HFF-Myc (cell line): ENCODE results near the gene MAP3K20.

Experiments used
- DNase-seq: peaks from one replicate; pipeline ENCODE4 v3.0.0-alpha.2; 2011; ENCODE audit warnings: low read depth; ENCODE audit errors: extremely low read depth
- H3K4me3 ChIP-seq: replicated peaks from 2 replicates; pipeline ENCODE4 v1.5.1; 2011; ENCODE audit warnings: low read depth, mild to moderate bottlenecking, control low read depth, low read length
- TF ChIP-seq, protein P1 (sequence below): IDR thresholded peaks from 2 replicates; pipeline ENCODE4 v1.5.1; 2012; ENCODE audit warnings: mild to moderate bottlenecking, low read depth, low read length, control low read depth; ENCODE audit errors: missing control alignments

The MAP3K20 gene

DNA sequence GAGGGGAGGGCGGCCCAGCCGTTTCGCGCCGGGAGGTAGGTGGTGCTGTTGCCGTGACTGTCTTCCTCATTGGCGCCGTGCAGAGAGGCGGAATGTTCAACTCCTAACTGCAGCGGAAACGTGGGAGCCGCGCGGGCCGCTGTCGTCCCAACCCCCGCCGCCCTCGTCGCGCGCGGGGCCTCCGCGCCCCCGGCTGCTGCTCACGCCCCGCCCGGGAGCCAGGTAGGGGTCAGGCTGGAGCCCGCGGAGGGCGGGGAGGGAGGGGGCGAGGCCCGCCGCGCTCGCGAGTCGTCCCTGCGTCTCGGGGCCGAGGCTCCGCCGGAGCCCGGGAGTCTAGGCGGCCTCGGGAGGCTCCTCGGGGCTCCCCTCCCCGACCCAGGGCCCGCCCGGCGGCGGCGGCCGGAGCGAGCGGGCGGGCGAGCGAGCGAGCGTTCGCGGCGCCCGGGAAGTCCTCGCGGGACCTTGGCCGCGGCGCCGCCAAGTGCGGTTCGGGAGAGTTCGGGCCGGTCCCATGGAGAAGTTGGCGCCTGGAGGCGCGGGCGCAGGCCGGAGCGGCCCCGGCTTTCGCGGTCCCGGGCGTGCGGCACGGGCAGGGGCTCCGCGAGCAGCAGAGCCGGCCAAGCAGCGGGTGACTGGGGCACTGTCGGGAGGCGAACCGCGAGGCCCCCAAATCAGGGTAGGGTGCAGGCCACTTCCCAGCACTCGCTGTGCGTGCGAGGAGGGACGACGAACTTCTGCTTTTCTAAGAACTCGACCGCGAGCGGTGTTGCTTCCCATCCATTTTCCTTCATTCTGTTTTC lies at the start of gene MAP3K20:
Gene MAP3K20 (plus strand): TSS at position 66 of the 800 bp plus-strand sequence. CDS start 15,186 bp downstream, outside the sequence.
- DNase-seq, result no peak
- peak within 1 kb of the TSS; percentile 65 for H3K4me3 ChIP-seq
- TF ChIP-seq, protein P1, sequence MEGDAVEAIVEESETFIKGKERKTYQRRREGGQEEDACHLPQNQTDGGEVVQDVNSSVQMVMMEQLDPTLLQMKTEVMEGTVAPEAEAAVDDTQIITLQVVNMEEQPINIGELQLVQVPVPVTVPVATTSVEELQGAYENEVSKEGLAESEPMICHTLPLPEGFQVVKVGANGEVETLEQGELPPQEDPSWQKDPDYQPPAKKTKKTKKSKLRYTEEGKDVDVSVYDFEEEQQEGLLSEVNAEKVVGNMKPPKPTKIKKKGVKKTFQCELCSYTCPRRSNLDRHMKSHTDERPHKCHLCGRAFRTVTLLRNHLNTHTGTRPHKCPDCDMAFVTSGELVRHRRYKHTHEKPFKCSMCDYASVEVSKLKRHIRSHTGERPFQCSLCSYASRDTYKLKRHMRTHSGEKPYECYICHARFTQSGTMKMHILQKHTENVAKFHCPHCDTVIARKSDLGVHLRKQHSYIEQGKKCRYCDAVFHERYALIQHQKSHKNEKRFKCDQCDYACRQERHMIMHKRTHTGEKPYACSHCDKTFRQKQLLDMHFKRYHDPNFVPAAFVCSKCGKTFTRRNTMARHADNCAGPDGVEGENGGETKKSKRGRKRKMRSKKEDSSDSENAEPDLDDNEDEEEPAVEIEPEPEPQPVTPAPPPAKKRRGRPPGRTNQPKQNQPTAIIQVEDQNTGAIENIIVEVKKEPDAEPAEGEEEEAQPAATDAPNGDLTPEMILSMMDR, result peak; percentile 20

DNA sequence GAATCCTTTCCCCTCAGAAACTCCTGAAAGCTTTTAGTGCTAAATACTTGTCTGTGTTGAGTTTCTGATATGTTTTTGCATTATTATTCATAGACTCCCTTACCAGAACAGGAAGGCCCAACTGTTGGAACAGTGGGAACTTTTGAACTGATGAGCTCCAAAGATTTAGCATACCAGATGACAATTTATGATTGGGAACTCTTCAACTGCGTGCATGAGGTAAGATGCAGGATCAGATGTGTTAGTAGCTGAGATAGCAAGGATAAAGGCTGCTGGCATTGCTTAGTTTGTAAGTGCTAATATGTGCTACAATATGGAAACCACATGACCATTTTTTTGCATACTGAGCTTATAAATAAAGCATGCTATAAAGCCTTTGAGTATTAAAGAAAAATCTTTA lies 49.2 kb upstream of the MAP3K20 start:
- no peak for DNase-seq
- H3K4me3 ChIP-seq, result no peak overlapping the region
- TF ChIP-seq, protein P1, result no peak

- TF ChIP-seq, protein P1, result peak; percentile 87
- no peak overlapping the region for H3K4me3 ChIP-seq
- DNase-seq, result peak; percentile 87
Observed at GRCh38 chr2:173027181-173028128, 48.2 kb upstream of the MAP3K20 start.

DNA sequence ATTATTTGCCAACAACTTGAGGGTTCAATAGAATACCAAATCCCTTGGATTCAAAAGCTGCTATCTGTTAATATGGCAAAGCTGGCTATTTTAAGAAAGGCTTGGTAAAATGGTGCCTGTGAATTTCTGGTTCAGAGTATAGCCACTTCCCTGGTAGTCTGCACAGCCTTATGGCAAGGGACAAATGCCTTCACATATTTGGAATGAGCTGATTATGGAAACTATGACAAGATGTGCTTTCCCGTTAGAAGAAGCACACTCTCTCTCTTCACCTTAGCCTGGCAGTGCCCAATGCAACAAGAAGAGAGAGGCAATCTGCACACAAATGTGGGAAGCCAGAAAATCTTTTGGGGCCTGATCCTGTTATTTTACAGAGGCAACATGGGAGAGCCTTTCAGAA lies 47.5 kb upstream of the MAP3K20 start:
- H3K4me3 ChIP-seq, result no peak overlapping the region
- TF ChIP-seq, protein P1, result no peak
- DNase-seq, result no peak

DNA sequence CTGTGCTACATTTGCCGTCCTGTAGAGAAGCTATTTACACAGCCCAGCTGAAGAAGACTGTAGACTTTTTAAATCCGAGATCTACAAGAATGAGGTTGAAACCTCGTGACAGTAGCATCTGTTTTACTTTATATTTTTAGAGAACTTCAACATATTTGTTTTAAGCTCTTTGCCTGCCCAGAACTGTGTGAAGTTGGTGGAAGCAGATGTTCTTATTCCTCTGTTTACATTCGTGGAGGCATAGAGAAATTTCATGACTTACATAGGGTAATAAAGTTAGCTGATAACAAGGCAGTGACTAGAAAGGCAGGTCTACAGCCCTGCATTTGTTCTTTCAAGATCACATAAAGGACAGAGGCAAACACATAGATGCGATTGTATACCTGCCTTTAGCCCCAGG lies 47.0 kb upstream of the MAP3K20 start:
- no peak overlapping the region for H3K4me3 ChIP-seq
- TF ChIP-seq, protein P1, result no peak
- peak; percentile 61 for DNase-seq

DNA sequence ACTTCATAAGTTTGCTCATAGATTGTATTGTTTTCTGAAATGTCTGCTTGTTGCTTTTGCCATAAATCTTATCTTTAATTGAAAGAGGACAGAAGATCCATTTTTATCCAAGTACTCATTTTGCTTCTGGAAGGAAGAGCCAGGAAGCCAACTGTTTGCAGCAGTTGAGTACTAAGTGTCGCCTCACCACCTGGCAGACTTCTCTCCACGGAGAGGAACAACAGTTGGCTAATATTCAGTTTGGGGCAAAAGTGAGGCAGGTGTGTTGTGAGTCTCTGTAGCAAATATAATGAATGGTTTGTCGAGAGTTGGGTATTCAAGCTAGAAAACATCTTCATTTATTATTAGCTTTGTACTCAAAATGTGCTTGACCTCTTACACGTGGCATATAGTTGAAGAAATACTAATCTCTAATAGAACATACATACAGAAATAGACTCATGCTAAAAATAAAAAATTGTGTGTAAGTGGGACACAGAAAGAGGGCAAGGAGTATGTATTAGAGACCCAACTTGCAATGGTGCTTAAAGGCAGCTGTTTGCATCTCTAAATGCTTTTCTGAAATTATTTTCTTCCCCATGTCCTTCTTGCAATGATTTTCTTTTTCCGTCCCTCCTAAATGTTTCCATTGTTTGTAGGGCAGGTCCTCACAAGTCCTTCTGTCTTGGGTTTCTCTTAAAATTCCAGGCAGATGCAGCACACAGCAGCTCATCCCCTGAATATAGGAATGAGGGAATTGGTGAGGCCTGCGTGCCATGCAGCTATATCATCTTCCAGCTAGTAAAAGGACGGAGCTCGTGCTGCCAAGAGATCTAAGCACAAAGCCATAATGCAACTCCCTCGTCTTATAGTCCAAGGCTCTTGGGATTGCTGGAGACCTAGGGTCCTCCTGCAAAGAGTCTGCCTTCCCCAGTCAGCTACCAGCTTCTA lies 44.8 kb upstream of the MAP3K20 start:
- TF ChIP-seq, protein P1, result no peak
- DNase-seq, result no peak
- H3K4me3 ChIP-seq, result no peak overlapping the region
